Sigmoid colon (tissue), 4 donors: ENCODE measurements around the gene CTNNA1.

Experiments used
- CTCF ChIP-seq, 4 experiments: fragments of 450-650 bp in 3 of 4; fragments of 200-600 bp in 1 of 4; IDR thresholded peaks; one replicate each; pipeline ENCODE4 v1.5.1; 2016 to 2019; ENCODE audit warnings: antibody characterized with exemption in 4 of 4, mild to moderate bottlenecking in 3 of 4, moderate library complexity in 2 of 4
- EP300 ChIP-seq, 4 donors: sonication (generic); formaldehyde crosslinking; IDR thresholded peaks; one replicate each; pipeline ENCODE4 v1.6.1; 2017; ENCODE audit warnings: antibody characterized with exemption in 4 of 4
- POLR2A ChIP-seq, 2 donors: fragments of 450-650 bp; IDR thresholded peaks; one replicate each; pipeline ENCODE4 v1.6.1; 2016; ENCODE audit warnings: antibody characterized with exemption in 2 of 2, mild to moderate bottlenecking in 2 of 2, moderate library complexity in 2 of 2
- POLR2AphosphoS5 ChIP-seq, 4 donors: sonication (generic); formaldehyde crosslinking; IDR thresholded peaks; one replicate each; pipeline ENCODE4 v1.6.1; 2017; ENCODE audit warnings: antibody characterized with exemption in 4 of 4

- no peak for TF ChIP-seq CTCF (IDR thresholded peaks at IDR 0.05)
- TF ChIP-seq EP300 (IDR thresholded peaks at IDR 0.05) = no peak
- no peak for TF ChIP-seq POLR2A (IDR thresholded peaks at IDR 0.05)
- TF ChIP-seq POLR2AphosphoS5 (IDR thresholded peaks at IDR 0.05) = no peak
These were observed 19.7 kb upstream of the CTNNA1 start for GRCh38 chr5:138733509-138733908.
